Jurkat, Clone E6-1 (cell line): ENCODE data around the gene DOCK9.

Experiments used
- DNase-seq: peaks from one replicate; pipeline ENCODE4 v3.0.0-alpha.2; 2011; ENCODE audit warnings: low read depth, low spot score
- H3K4me3 ChIP-seq: 2 replicates; pipeline ENCODE4 v1.5.1; 2011; ENCODE audit warnings: mild to moderate bottlenecking, low read length, control low read depth, moderate library complexity

DOCK9 gene

DNA sequence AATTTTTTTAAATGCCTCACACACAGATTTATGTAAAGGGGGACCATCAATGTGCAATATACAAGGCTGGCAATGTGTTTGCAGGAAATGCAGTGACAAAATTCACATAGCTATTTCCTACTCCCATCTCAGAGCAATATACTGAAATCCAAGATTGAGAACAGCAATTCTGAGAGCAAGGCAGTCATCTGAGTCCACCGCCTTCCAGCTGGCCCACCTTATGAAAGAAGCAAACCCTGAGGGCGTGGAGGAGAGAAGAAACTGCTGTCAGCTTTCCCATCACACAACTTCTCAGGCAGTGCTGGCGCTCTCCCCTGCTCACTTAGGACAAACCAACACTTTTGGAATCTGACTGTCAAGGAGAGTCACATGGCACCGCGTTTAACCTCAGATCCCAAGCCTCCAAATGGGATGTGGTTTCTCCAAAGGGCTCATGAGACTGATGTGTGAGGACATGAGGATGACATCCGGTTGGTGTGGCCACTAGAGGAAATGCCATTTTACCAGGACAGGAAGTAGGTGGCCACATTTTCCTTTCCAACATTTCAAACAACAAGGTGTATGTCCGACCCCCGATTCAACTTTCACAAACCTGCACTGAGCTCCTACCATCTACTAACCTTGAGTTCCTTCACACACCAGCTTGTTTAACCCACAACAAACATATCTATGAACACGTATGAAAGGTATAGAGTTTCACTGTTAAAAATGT is 3.7 kb upstream of the DOCK9 start:
- peak; percentile 64 for DNase-seq

DNA sequence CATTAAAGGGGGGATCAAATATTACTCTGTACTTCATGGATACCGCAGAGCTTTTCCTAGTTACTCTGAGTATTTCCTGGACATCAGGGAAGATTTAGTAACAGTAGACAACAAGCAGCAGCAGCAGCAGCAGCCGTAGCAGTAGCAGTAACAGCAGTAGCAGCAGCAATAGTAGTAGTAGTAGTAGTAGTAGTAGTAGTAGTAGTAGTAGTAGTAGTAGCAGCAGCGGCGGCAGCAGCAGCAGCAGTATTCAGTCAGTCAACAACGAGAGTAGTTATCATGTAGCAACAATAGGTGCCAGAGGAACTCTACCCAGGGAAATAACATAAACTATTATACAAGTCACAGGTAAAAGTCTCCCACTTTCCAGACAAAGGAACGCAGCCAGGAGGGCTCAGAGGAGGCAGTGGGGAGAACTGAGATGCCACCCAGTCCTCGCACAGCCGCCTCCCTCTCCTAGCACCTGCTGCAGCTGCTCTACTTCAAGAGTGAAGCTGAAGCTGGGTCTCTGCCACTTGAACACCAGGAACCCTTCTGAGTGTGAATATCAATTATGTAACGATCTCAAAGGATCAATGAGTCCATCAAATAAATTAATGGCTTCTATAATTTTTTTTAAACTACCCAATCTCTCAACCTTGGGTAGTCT is 1.3 kb upstream of the DOCK9 start:
- DNase-seq = no peak

More for the DNA sequence above, 3.7 kb upstream of the DOCK9 start:
- no peak overlapping the region for H3K4me3 ChIP-seq

DNA sequence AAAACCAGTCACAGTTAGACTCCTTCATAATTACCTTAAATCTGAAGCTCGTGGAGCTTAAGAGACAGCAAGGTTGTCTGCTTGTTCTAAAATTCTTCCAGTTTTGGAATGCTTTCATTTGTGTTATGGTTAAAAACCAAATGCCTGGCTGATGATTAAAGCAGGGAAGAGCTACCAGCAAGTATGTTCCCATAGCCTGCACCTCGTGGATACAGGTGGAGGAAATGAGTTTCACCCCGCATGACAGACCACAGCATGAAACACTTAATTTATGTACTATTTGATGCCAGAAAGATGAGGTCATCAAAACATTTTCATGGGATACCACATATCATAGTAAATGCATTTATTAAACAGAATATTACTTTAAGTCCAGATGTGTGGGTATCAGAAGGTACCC is 416 bp upstream of the DOCK9 start:
- H3K4me3 ChIP-seq = no peak overlapping the region
- no peak for DNase-seq

More for the DNA sequence above, 1.3 kb upstream of the DOCK9 start:
- no peak overlapping the region for H3K4me3 ChIP-seq

DNA sequence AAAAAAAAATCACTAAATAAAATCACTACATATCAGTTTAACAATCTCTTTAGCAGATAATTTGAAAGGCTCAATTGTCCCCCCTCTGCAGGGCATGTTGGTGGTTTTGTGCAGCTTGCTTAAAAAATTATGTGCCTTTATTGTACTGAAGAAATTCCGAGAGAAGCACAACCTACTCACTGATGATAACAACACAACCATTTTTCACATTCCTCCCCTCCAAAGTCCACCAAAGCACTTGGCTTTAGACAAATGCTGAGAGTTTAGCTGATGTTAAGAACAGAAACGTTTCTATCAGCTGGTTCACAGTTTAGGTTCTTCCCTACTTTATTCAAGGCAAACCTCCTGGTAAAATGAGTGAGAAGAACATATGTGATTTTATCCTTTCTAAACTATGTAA is 923 bp downstream of the DOCK9 start:
- no peak for DNase-seq
- H3K4me3 ChIP-seq = no peak overlapping the region

DNA sequence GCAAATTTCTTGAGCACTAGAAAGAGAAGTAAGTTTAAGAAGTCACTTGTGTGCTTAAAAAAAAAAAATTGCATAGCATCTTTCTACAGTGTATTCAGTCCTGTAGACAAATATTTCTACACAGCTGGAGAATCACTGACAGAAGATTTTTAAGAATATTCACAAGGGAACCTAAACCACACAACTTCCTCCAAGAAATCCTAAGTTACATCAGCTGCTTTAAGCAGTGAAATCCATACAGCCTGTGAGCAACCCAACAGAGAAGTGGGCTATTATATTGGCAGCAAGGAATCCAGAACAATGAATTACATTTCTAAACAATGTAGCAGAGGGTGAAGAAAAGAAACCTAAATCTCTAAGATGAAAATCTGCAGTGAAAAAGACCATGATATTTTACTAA is 1.5 kb downstream of the DOCK9 start:
- DNase-seq = no peak
- H3K4me3 ChIP-seq = no peak overlapping the region

DNA sequence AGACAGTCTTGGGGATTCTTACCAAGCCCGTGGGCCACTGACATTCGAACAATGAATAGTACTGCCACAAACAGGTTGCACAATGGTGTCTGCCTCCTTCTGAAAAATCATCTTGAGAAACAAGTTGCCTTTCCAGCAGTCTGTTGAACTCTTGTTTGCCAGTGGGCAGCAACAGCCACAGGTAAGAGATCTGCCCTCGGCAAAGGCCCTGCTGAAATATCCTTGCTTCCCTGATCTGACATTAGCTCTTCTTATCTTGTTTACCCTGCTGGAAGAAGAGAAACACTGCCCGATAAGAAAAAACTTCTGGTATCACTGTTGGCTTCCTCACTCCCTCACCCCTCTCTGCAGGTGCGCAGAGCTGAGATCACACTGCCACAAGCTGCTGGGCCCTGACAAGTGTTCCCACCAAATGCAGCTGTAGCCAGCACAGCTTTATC is 2.0 kb downstream of the DOCK9 start:
- no peak overlapping the region for H3K4me3 ChIP-seq
- peak; percentile 76 for DNase-seq

DNA sequence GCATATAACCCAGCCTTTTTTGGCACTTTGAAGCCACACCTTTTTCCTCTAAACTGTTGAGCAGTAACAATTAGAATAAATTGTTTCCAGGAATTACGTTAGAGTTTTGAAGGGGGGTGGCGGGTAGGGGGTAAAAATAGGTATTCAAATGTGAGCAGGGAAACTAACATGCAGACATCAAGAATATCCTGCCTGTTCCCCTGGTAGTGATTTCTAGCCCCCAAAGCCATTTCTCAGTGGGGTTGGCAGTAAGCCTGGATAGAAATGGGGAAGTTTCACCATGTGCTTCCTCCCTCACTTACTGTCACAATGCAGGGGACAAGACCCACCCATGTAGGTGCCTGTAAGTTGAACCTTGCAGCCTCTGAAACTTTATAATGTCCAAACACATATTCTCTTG is 3.8 kb downstream of the DOCK9 start:
- H3K4me3 ChIP-seq = no peak overlapping the region
- no peak for DNase-seq

DNA sequence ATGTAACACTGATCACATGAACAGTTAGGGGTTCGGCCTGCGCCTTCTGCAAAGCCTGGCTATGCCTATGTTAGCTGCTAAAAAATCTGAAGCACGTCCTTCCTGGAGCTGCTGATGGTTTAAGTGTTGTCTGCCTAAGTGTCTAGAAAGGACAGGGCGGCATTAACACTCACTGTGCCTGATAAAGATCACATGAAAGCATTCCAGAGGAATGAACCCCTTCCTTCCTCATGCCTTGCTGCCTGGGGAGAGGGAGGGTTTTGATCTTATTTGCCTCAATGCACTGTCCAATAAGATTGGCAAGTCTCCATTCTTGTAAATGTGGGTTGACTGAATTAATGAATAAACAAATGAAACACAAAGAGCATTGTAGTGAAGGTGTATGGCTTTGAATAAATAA is 5.2 kb downstream of the DOCK9 start:
- no peak for DNase-seq
- H3K4me3 ChIP-seq = no peak overlapping the region

DNA sequence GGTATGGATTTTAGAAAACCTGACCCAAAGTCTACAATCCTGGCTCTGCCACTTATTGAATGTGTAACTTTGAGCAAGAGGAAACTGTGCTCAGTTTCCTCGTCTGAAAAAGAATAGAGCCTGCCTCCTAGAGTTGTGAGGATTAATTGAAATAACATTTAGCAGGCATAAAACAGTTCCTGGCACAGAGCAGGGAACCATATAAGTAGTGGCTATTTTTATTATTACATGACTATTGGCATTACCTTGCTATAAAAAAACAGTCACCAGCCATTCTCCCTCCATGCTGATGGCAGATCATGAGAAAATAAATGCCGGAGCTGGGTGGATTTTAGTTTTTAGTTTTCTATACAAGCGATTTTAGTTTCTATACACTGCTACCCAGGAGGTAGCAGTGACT is 5.8 kb downstream of the DOCK9 start:
- no peak overlapping the region for H3K4me3 ChIP-seq
- DNase-seq = no peak

DNA sequence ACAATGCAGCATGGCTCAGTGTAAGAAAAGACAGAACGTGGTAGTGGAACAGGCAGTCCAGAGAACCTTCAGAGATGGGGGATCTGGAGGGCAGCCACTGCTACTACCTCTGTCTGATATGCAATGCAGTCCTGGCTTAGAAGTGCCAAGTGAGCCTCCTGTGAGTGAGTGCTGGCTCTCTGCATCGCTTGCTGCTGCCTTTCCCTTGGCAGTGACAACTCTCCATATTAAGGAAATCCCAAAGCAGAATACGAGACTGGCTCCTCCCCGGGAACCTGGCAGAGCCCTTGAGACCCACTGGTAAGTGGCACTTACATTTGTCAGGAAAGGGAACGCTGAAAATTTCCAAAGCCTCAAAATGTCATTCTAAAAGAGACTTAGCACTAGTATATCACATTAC is 7.5 kb downstream of the DOCK9 start:
- no peak overlapping the region for H3K4me3 ChIP-seq
- DNase-seq = no peak

DNA sequence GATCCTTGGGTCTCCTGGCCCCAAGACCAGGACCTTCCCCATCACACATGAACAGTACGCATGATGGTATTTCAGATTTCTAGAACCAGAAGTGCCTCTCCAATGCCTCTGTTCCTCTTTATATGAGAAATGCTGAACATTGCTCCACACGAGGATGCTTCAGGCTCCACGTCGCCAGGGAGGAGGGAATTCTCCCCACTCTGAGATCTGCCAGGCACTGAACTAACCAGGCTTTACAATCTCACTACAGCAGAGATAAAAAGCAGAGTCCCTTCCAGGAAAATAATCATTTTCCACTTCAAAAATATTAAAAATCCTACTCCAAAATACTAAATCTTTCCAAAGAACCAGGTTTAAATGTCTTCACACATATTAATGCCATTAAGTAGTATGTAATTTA is 10.4 kb downstream of the DOCK9 start:
- DNase-seq = no peak
- H3K4me3 ChIP-seq = no peak overlapping the region

DNA sequence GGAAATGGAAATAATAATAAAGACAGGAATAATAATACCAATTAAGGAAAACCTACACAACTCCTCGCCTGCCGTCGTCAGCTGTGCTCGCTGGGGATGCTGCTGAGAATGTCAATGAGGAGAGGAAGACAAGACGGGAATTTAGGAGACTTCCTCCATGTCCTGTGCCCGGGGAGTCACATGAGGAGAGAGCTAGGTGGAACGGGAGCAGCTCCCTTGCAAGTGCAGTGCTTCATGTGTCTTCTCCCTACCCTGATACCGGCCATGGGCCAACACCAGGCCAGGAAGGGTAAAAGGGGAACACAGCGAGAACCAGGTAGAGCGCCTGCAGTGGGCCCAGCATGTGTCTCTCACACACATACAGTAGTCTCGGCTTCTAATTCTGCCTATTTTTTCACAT is 11.8 kb downstream of the DOCK9 start:
- no peak for DNase-seq
- no peak overlapping the region for H3K4me3 ChIP-seq

DNA sequence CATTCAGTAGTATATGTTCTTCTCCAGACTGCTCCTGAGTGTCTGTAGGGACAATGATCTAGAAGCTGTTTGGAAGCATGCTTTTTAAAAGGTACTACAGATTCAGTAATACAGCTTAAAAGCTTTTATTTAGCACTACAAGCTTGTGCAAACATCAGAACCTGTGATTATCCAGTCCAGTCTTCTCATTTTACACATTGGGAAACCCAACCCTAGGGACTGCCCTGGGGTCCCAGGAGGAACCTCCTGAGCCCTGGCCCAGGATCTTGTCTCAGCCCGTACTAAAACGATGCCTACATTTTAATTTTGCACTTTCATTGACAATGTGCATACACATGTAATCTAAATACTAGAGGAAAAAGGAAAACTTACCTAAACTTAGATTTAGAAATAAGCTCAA is 12.5 kb downstream of the DOCK9 start:
- no peak overlapping the region for H3K4me3 ChIP-seq
- DNase-seq = no peak

DNA sequence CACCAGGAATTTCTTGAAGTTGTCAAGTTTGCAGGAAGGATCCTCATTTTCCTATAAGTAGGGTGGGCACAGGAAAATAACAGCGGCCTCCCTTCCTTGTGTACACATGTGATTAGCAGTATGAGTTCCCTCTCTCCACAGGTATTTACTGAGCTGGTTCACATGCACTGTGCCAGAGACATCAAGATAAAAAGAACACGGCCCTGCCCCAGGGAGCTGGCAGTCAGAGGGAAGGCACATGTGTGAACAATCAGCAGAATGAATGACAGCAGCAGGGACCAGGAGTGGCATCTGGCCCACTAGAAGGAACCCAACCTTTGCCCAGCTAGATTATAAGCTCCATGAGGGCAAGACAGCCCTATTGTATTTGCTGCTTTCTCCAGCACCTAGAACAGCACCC is 13.9 kb downstream of the DOCK9 start:
- no peak overlapping the region for H3K4me3 ChIP-seq
- no peak for DNase-seq

DNA sequence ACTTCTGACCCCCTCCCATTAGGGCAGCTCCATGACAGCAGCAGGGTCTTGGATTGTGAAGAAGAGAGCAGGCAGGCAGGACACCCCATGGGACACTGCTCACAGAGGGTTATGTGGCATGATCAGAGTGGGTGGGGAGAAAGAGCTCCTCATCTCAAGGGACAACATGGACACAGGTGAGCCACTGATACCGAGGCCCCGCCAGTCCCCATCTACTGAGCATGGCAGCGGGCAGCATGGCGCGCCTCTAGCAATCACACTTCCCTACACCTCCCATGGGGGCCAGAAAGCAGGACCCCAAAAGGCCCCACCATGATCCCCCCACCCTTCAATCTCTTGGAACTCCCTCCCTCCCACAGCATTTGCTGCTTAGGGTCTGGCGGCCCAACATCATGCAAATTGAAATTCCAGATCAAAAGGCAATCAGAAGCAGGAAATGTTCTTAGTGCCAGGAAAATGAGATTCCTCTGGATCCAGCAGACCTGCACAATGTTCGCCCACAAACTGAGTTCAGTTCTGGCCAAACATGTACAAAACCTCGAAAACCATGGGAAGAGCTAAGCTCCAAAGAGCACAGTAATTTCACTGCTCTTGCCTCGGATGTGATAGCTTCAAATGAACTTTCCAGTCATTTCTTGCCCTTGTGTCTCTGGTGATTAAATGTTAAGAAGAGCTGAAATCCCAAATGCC is 14.8 kb downstream of the DOCK9 start:
- DNase-seq = no peak
- no peak overlapping the region for H3K4me3 ChIP-seq

DNA sequence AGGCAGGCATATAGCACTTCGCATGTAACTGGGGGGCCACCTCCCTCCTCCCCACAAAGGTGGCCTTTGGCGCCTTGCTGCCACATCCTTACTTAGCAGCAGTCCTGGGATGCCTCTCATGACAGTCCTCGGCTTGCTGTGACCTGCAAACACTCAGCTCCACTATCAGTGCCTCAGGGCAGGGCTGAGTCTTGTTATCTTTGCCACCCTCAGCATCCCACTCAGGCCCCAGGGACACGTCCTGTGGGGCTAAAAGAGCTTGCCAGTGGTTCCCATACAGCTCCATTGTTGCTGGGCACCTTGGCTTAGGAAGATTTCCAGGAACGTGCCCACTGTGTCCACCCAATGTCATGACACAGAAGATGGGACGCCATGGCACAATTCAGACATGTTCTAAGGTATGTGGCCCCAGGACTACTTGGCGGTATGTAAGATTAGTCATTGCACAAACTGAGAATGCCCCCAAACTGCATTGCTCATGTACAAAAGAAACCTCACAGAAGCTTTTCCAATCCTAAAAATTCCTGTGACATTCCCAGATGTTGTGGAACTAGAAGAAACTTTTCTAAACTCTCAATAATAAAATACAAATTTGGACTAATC is 16.3 kb downstream of the DOCK9 start:
- DNase-seq = no peak
- H3K4me3 ChIP-seq = no peak overlapping the region

DNA sequence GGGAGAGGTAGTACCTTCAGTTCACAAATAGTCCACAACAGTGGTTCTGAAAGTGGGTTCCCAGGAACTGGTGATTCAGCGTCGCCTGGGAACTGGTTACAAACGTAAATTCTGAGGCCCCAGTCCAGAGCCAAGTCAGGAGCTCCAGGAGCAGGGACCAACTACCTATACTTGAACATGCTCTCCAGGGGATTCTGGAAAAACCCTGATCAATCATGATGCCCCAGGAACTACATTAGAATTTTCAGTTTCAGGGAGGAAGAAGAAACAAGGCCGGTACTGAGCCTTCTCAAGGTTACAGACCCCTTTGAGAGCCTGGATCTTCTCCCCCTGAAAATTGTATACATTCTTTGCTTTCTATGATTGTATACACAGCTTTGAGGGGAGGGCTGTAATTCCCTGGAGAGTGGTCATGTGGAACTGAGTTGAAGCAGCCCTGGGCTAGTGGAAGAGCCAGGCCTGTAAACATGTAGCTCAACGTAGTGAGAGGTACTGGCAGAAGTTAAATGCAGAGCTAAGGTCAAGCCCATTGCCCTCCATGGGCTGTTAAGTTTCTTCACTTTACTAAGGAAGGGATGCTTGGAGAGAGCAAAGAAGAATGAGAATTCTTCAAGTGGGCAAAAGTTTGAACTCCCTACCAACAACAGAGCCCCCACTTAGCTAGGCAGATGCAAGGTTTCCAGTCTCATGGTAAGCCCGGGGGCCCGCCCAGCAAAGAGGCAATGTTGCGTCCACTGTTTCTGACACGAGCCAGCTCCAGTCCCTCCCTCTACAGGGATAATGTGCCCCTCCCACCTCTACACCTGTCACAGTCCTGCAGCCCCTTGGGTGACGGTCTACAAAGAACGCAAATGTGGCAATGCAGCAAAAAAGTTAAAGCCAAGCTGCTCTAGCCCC is 17.0 kb downstream of the DOCK9 start:
- H3K4me3 ChIP-seq = no peak overlapping the region
- no peak for DNase-seq

DNA sequence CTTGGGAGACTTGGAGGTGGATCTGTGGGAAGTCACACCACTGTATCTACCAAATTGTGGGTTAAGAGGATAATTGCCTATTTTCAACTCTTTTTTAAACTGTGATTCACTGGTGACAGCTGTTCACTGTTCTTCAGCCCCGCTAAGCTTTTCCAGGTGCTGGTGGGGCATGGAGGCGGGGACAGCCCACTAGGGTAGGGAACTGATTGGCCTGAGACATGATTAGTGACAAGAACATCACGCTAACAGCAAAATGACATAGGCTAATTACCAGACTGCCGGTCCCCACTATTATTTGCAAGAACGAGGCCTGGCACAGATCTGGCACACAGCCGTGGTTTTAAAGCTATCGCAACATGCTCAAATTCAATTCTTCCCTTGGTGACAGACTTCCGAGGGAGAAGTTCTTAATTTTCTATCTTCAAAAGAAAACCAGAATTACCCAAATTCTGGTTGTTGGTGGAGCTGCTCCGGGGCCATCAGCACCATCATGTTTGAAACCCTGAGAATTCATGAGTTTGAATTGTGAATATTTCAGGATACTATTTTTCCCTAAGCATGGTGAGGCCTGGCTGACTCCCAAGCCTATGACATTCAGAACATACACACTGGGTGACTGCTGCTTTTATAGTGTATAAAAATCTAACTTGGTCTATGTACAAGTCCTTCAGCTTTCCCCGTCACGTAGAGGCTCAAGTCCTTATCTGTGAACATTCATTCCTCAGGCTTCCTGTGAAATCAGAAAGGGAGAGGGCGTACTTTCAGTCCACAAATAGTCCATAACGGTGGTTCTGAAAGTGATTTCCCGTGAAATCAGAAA is 17.9 kb downstream of the DOCK9 start:
- no peak for DNase-seq
- H3K4me3 ChIP-seq = no peak overlapping the region
